Small intestine (tissue), 7 donors: ENCODE data around the gene PTPRG. TPM values are rescaled to one million over a fixed set of nuclear protein-coding genes. Genes with fewer than 3 reads are reported as not detected.

Source experiments
- DNase-seq, 2 donors: peaks; one replicate each; pipeline versions ENCODE4 v3.0.0 to v3.0.0-alpha.2; 2013
- FAIRE-seq: peaks from 2 replicates; lab custom pipeline; 2012; peaks lifted over from hg19 to GRCh38; lab: Jason Lieb, UNC
- H3K27ac ChIP-seq, 3 donors: one replicate each; pipeline ENCODE4 v1.5.1; 2013; ENCODE audit warnings: low read length in 2 of 3, mild to moderate bottlenecking in 2 of 3, control low read depth in 1 of 3, inconsistent platforms in 1 of 3, low read depth in 1 of 3, moderate library complexity in 1 of 3
- H3K27me3 ChIP-seq, 3 donors: one replicate each; pipeline ENCODE4 v1.6.1; 2013; ENCODE audit warnings: low read length in 3 of 3, inconsistent platforms in 1 of 3; ENCODE audit not compliant: control insufficient read depth in 3 of 3, insufficient read depth in 3 of 3
- H3K36me3 ChIP-seq, 3 donors: one replicate each; pipeline ENCODE4 v1.6.1; 2013; ENCODE audit warnings: low read length in 3 of 3, inconsistent platforms in 1 of 3, low read depth in 1 of 3, mild to moderate bottlenecking in 1 of 3, moderate library complexity in 1 of 3; ENCODE audit not compliant: control insufficient read depth in 3 of 3, insufficient read depth in 2 of 3
- H3K4me1 ChIP-seq, 3 donors: one replicate each; pipeline ENCODE4 v1.6.1; 2013; ENCODE audit warnings: low read length in 2 of 3, inconsistent platforms in 1 of 3, low read depth in 1 of 3, mild to moderate bottlenecking in 1 of 3, moderate library complexity in 1 of 3; ENCODE audit not compliant: control insufficient read depth in 3 of 3, insufficient read depth in 2 of 3
- H3K4me3 ChIP-seq, 3 donors: one replicate each; pipeline ENCODE4 v1.5.1; 2013; ENCODE audit warnings: low read length in 3 of 3, control low read depth in 1 of 3, inconsistent platforms in 1 of 3, low read depth in 1 of 3, mild to moderate bottlenecking in 1 of 3, moderate library complexity in 1 of 3
- H3K9me3 ChIP-seq, 2 donors: one replicate each; pipeline ENCODE4 v1.6.1; 2013; ENCODE audit warnings: low read depth in 1 of 2, low read length in 1 of 2; ENCODE audit not compliant: control insufficient read depth in 2 of 2, insufficient read depth in 1 of 2
- WGBS, 3 donors: extraction: QIAGEN DNeasy Blood & Tissue Kit; methylation state at CpG; one replicate each; pipeline ENCODE4 v1.1.7; 2013; 5-methylcytosine and 5-hydroxymethylcytosine counted together
- polyA plus RNA-seq, 4 donors: library from polyadenylated mRNA; stranded (reverse) in 3 of 4; unstranded in 1 of 4; fragments of 200-250 nt in 3 of 4; fragments of 120-200 nt in 1 of 4; gene quantifications; one replicate each; pipeline versions ENCODE4 v1.2.1 to v1.2.3, GENCODE V29; 2013
- donor health status: healthy with polysubstance abuse.
- donor health status: control.
- donor health status: control.
- donor health status: Bipolar disorder and iron deficiency.
- donor health status: healthy.

Gene PTPRG
- polyA plus RNA-seq, 4 donors: 0.81 to 18.3 (median 5.6) TPM

GRCh38 chr3:62110443-62111225, 549.3 kb downstream of the PTPRG start:
- FAIRE-seq: no peak
- no peaks in the 10 kb centered on the region for H3K4me1 ChIP-seq
- no peak overlapping the region for H3K27ac ChIP-seq
- H3K36me3 ChIP-seq: no peaks in the 10 kb centered on the region
- no peak for DNase-seq
- peaks cover 0 to 5% of the 10 kb centered on the region in 2 donors for H3K9me3 ChIP-seq
- 88 to 95% (median 89%) methylated on average over 5 of the region's 5 CpGs for WGBS, 3 donors
- no peak overlapping the region for H3K4me3 ChIP-seq
- no peaks in the 10 kb centered on the region for H3K27me3 ChIP-seq

GRCh38 chr3:62113092-62113491, 551.7 kb downstream of the PTPRG start:
- no peaks in the 10 kb centered on the region for H3K4me1 ChIP-seq
- FAIRE-seq (no peak), DNase-seq (no peak)
- no peak overlapping the region for H3K27ac ChIP-seq
- no peaks in the 10 kb centered on the region for H3K36me3 ChIP-seq
- peaks cover 0 to 5% of the 10 kb centered on the region in 2 donors for H3K9me3 ChIP-seq
- WGBS, 3 donors: 87 to 92% (median 92%) methylated on average over 3 of the region's 3 CpGs
- no peaks in the 10 kb centered on the region for H3K27me3 ChIP-seq
- H3K4me3 ChIP-seq: no peak overlapping the region

GRCh38 chr3:62114763-62115162, 553.4 kb downstream of the PTPRG start:
- Histone ChIP-seq H3K36me3 (no peaks in the 10 kb centered on the region), H3K4me1 (no peaks in the 10 kb centered on the region), H3K4me3 (no peak overlapping the region), H3K27ac (no peak overlapping the region), H3K9me3 (peaks cover 0 to 5% of the 10 kb centered on the region in 2 donors), H3K27me3 (no peaks in the 10 kb centered on the region)
- FAIRE-seq (no peak), DNase-seq (no peak)
- 95 to 97% (median 96%) methylated on average over 1 of the region's 1 CpG for WGBS, 3 donors

GRCh38 chr3:62117903-62118548, 556.7 kb downstream of the PTPRG start:
- no peak for DNase-seq
- Histone ChIP-seq H3K36me3 (no peaks in the 10 kb centered on the region), H3K4me1 (no peaks in the 10 kb centered on the region), H3K27me3 (no peaks in the 10 kb centered on the region), H3K27ac (no peak overlapping the region), H3K9me3 (peaks cover 0 to 6% of the 10 kb centered on the region in 2 donors), H3K4me3 (no peak overlapping the region)
- WGBS, 3 donors: 67 to 80% (median 73%) methylated on average over 3 of the region's 3 CpGs
- no peak for FAIRE-seq

- DNase-seq (no peak), FAIRE-seq (no peak)
- WGBS, 3 donors: 94 to 99% (median 97%) methylated on average over 4 of the region's 4 CpGs
- H3K36me3 ChIP-seq: no peaks in the 10 kb centered on the region
- no peaks in the 10 kb centered on the region for H3K27me3 ChIP-seq
- H3K4me3 ChIP-seq: no peak overlapping the region
- H3K27ac ChIP-seq: no peak overlapping the region
- no peaks in the 10 kb centered on the region for H3K4me1 ChIP-seq
- H3K9me3 ChIP-seq: peaks cover 0 to 8% of the 10 kb centered on the region in 2 donors
Measured at GRCh38 chr3:62119139-62119538, 557.8 kb downstream of the PTPRG start.

GRCh38 chr3:62122819-62123218, 561.4 kb downstream of the PTPRG start:
- Histone ChIP-seq H3K9me3 (peaks cover 0 to 8% of the 10 kb centered on the region in 2 donors), H3K4me3 (no peak overlapping the region), H3K36me3 (no peaks in the 10 kb centered on the region), H3K27me3 (no peaks in the 10 kb centered on the region), H3K4me1 (no peaks in the 10 kb centered on the region), H3K27ac (no peak overlapping the region)
- FAIRE-seq: no peak
- no peak for DNase-seq
- 72 to 94% (median 73%) methylated on average over 4 of the region's 4 CpGs for WGBS, 3 donors

GRCh38 chr3:62125380-62125779, 564.0 kb downstream of the PTPRG start:
- Histone ChIP-seq H3K27me3 (no peaks in the 10 kb centered on the region), H3K36me3 (no peaks in the 10 kb centered on the region), H3K4me1 (no peaks in the 10 kb centered on the region), H3K4me3 (no peak overlapping the region), H3K27ac (no peak overlapping the region), H3K9me3 (peaks cover 0 to 3% of the 10 kb centered on the region in 2 donors)
- DNase-seq (no peak), FAIRE-seq (no peak)
- WGBS, 3 donors: 88 to 94% (median 89%) methylated on average over 4 of the region's 4 CpGs

GRCh38 chr3:62127116-62127515, 565.7 kb downstream of the PTPRG start:
- FAIRE-seq: no peak
- peaks cover 0 to 3% of the 10 kb centered on the region in 2 donors for H3K9me3 ChIP-seq
- H3K36me3 ChIP-seq: no peaks in the 10 kb centered on the region
- H3K4me1 ChIP-seq: no peaks in the 10 kb centered on the region
- WGBS, 3 donors: 82 to 87% (median 83%) methylated on average over 3 of the region's 3 CpGs
- H3K27ac ChIP-seq: no peak overlapping the region
- DNase-seq: no peak
- H3K27me3 ChIP-seq: no peaks in the 10 kb centered on the region
- no peak overlapping the region for H3K4me3 ChIP-seq
